Osteocyte (in vitro differentiated cells): ENCODE measurements around the gene PCP2. TPM values are rescaled to one million over a fixed set of nuclear protein-coding genes. Genes with fewer than 3 reads are reported as not detected.

Experiments used
- DNase-seq: peaks from one replicate; pipeline ENCODE4 v3.0.0; 2021; ENCODE audit warnings: mixed read lengths; ENCODE audit not compliant: unreplicated experiment; ENCODE audit errors: extremely low spot score
- H3K27ac Mint-ChIP-seq: one replicate; pipeline ENCODE4 v1.8.0; 2021; ENCODE audit warnings: mild to moderate bottlenecking, mixed read lengths; ENCODE audit not compliant: unreplicated experiment
- H3K27me3 Mint-ChIP-seq: one replicate; pipeline ENCODE4 v1.8.0; 2021; ENCODE audit warnings: mixed read lengths; ENCODE audit not compliant: unreplicated experiment
- H3K36me3 Mint-ChIP-seq: one replicate; pipeline ENCODE4 v1.8.0; 2021; ENCODE audit warnings: mixed read lengths; ENCODE audit not compliant: unreplicated experiment
- H3K4me1 Mint-ChIP-seq: one replicate; pipeline ENCODE4 v1.8.0; 2021; ENCODE audit warnings: mixed read lengths; ENCODE audit not compliant: unreplicated experiment
- H3K4me3 Mint-ChIP-seq: one replicate; pipeline ENCODE4 v1.8.0; 2021; ENCODE audit warnings: mild to moderate bottlenecking, moderate library complexity, mixed read lengths; ENCODE audit not compliant: unreplicated experiment
- H3K9me3 Mint-ChIP-seq: one replicate; pipeline ENCODE4 v1.8.0; 2021; ENCODE audit warnings: mixed read lengths; ENCODE audit not compliant: unreplicated experiment
- CTCF ChIP-seq: fragments of 200-600 bp; sonication (generic); IDR thresholded peaks from 2 replicates; pipeline ENCODE4 v1.5.0; 2021; ENCODE audit warnings: antibody characterized with exemption, mild to moderate bottlenecking, moderate library complexity
- total RNA-seq: library from RNA; stranded (reverse); gene quantifications from 2 replicates; pipeline ENCODE4 v1.2.1, GENCODE V29; 2021

The PCP2 gene
- total RNA-seq, 1 donor from 2014 or later, result not detected

DNA sequence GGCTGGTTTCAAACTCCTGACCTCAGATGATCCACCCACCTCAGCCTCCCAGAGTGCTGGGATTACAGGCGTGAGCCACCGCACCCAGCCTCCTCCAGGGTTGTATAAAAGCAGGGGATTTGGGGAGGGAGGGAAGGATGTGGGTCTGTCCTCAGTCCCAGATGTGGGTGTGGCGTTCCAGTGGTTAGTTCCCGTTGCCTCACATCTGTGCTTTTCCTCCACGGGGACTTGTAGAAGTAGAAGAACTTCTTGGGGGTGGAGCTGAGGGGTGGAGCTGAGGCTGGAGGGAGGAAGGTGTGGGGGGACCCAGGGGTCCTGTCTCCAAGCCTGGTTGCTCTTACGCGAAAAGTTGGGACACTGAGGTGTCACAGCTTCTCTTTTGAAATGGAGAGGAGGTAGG lies 42.9 kb upstream of the PCP2 start:
- peaks cover 2% of the 10 kb centered on the region for H3K4me1 Mint-ChIP-seq
- no peaks in the 10 kb centered on the region for H3K9me3 Mint-ChIP-seq
- H3K27me3 Mint-ChIP-seq, result peaks cover 20% of the 10 kb centered on the region
- H3K36me3 Mint-ChIP-seq, result no peaks in the 10 kb centered on the region
- no peak overlapping the region for H3K4me3 Mint-ChIP-seq
- no peak overlapping the region for H3K27ac Mint-ChIP-seq
- DNase-seq, result no peak
- no peak for TF ChIP-seq CTCF

DNA sequence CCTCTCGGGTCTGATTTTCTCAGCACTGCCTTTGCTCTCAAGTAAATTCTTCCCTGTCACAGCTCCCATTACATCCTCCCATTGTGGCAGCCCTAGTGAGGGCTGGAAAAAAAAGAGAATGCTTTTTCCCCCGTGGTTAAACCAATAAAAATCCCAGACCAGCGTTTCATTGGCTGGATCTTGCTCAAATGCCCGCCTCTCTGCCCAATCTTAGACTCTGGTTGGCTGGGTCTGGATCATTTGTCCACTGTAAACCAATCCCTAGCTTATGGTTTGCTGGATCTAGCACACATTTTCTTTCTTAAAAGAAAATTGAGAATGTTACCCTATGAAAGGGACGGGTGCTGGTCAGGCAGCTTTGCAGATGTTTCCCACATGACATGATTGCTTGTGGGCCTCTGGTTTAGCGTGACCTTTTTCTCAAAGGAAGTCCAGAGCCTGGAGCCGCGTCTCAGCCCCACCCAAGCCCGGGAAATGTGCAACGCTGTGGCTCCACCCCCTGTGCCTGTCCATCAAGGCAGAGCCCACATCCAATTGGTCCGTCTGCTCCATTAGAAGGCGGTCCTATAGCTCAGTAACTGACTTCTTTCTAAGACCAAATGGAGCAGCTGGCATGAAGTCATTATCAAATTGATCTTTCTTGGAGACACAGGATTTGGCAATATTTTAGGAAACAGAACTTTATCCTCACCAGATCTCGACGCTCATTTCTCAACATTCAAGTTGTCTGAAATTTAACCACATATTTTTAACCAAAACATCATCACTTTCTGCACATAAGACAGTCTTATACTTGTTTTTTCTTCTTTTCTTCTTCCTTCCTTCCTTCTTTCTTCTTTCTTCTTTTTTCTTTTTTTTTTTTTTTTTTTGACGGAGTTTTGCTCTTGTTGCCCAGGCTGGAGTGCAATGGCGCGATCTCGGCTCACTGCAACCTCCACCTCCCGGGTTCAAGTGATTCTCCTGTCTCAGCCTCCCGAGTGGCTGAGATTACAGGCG lies 40.8 kb upstream of the PCP2 start:
- Mint-ChIP-seq H3K9me3 (no peaks in the 10 kb centered on the region), H3K27ac (no peak overlapping the region), H3K36me3 (no peaks in the 10 kb centered on the region), H3K4me3 (no peak overlapping the region), H3K27me3 (peaks cover 31% of the 10 kb centered on the region), H3K4me1 (peaks cover 6% of the 10 kb centered on the region)
- TF ChIP-seq CTCF, result no peak
- no peak for DNase-seq

DNA sequence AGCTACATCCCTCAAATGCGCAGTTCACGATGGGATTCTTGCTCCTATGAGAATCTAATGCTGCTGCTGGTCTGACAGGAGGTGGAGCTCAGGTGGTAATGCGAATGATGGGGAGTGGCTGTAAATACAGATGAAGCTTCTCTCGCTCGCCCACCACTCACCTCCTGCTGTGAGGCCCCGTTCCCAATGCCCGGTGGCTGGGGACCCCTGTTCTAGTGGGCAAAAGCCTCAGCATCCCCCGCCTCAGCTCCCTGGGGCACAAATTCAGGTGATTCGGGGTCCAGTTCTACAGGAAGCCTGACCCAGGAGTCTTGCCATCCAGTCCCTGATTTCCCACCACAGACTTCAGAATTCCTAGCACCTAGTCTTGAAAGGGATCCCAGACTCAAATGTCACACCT lies 39.0 kb upstream of the PCP2 start:
- Mint-ChIP-seq H3K4me1 (peaks cover 6% of the 10 kb centered on the region), H3K9me3 (no peaks in the 10 kb centered on the region), H3K27ac (no peak overlapping the region), H3K4me3 (no peak overlapping the region), H3K36me3 (no peaks in the 10 kb centered on the region), H3K27me3 (peaks cover 30% of the 10 kb centered on the region)
- no peak for DNase-seq
- no peak for TF ChIP-seq CTCF

DNA sequence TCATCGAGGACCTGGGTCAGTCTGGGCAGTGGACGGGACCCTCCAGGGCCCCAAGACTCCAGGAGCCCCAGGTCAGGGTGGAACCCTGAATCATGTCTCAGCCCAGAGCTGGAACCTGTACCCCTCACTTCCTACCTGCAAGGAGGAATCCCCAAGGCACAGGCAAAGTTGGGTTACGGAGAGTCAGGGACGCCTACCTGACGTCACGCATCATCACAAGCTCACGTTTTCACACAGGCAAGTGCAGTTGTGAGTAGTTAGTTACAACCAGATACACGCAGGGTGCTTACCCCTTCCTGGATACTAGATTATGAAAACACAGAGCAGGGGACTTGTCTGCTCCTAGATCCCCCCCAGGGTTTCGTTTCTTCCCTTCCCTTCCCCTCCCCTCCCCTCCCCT lies 37.3 kb upstream of the PCP2 start:
- no peak overlapping the region for H3K4me3 Mint-ChIP-seq
- H3K4me1 Mint-ChIP-seq, result peaks cover 6% of the 10 kb centered on the region
- H3K27ac Mint-ChIP-seq, result no peak overlapping the region
- TF ChIP-seq CTCF, result no peak
- H3K9me3 Mint-ChIP-seq, result no peaks in the 10 kb centered on the region
- no peak for DNase-seq
- H3K36me3 Mint-ChIP-seq, result no peaks in the 10 kb centered on the region
- H3K27me3 Mint-ChIP-seq, result peaks cover 18% of the 10 kb centered on the region

- H3K4me1 Mint-ChIP-seq, result peaks cover 8% of the 10 kb centered on the region
- H3K27me3 Mint-ChIP-seq, result peaks cover 20% of the 10 kb centered on the region
- H3K27ac Mint-ChIP-seq, result no peak overlapping the region
- H3K9me3 Mint-ChIP-seq, result no peaks in the 10 kb centered on the region
- no peak for DNase-seq
- peak overlapping the region; percentile 57 for H3K4me3 Mint-ChIP-seq
- no peak for TF ChIP-seq CTCF
- no peaks in the 10 kb centered on the region for H3K36me3 Mint-ChIP-seq
Measured at GRCh38 chr19:7670150-7670783, 36.7 kb upstream of the PCP2 start.
